ENCODE measurements around the gene NKG7.

Gene NKG7

DNA sequence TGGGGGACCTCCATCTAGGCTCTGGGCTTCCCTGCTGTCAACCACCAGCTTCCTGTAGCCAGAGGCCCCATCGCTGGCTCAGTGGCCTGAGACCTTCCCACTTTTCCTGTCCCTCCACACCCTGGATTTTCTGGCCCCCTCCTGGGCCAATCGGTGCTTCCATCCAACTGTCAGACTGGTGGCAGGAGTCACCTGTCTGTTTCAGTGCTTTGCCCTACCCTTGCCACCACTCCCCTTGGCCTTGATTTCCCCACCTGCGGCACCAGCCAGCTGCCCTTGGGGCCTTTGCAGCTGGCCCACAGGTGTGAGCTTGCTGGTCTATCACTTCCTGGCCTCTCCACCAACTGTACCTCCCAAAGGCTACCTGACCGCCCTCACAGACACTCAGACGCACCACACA is 43.0 kb downstream of the NKG7 start:
- TF ChIP-seq SIN3A (IDR thresholded peaks at IDR 0.05; ENCODE audit: borderline replicate concordance, insufficient read depth, low read length) = no peak
- no peak for TF ChIP-seq FOXP2 (optimal IDR thresholded peaks at IDR 0.05; ENCODE audit: borderline replicate concordance, extremely low read depth, extremely low read length, insufficient read depth)
- TF ChIP-seq, protein P1, sequence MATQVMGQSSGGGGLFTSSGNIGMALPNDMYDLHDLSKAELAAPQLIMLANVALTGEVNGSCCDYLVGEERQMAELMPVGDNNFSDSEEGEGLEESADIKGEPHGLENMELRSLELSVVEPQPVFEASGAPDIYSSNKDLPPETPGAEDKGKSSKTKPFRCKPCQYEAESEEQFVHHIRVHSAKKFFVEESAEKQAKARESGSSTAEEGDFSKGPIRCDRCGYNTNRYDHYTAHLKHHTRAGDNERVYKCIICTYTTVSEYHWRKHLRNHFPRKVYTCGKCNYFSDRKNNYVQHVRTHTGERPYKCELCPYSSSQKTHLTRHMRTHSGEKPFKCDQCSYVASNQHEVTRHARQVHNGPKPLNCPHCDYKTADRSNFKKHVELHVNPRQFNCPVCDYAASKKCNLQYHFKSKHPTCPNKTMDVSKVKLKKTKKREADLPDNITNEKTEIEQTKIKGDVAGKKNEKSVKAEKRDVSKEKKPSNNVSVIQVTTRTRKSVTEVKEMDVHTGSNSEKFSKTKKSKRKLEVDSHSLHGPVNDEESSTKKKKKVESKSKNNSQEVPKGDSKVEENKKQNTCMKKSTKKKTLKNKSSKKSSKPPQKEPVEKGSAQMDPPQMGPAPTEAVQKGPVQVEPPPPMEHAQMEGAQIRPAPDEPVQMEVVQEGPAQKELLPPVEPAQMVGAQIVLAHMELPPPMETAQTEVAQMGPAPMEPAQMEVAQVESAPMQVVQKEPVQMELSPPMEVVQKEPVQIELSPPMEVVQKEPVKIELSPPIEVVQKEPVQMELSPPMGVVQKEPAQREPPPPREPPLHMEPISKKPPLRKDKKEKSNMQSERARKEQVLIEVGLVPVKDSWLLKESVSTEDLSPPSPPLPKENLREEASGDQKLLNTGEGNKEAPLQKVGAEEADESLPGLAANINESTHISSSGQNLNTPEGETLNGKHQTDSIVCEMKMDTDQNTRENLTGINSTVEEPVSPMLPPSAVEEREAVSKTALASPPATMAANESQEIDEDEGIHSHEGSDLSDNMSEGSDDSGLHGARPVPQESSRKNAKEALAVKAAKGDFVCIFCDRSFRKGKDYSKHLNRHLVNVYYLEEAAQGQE (IDR thresholded peaks at IDR 0.05; ENCODE audit: insufficient read depth in 1 of 2, low read depth in 2 of 2, low read length in 2 of 2) = no peak
- no peak for TF ChIP-seq POLR2AphosphoS5 (IDR thresholded peaks at IDR 0.05; ENCODE audit: low read depth, low read length)
- no peak for TF ChIP-seq TAF1 (IDR thresholded peaks at IDR 0.05; ENCODE audit: borderline replicate concordance, insufficient read depth, low read length)

DNA sequence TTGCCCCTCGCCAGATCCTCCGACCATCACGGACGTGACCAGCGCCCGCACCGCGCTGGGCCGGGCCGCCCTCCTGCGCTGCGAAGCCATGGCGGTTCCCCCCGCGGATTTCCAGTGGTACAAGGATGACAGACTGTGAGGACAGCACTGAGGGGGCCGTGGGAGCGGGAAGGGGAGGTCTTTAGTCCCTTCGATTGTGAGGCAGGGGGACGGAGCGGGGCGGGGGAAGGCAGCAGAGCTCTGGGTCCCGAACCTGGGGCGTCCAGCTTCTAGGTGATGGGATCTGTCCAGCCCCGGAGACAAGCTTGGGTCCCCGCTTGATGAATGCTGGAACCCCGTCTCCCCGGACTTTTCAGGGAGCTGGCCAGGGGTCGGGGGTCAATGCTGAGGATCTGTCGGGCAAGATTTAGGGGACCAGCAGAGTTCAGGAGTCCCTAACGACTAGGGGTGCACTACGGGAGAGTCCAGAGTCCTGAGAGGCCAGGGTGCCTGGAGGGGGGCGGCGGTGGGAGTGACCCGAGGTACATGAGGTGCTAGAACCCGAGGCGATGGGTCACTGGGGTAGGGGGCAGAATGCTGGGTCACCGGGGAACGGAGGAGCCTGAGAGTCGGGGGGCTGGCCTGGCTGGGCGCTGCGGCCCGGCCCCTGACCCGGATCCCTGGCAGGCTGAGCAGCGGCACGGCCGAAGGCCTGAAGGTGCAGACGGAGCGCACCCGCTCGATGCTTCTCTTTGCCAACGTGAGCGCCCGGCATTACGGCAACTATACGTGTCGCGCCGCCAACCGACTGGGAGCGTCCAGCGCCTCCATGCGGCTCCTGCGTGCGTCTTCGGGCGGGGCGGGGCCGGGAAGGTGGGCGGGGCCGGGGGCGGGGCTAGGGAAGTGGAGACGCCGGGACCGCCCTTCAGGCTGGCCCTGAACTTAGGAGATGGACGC is 45.1 kb downstream of the NKG7 start:
- TF ChIP-seq TAF1 (IDR thresholded peaks at IDR 0.05; ENCODE audit: borderline replicate concordance, insufficient read depth, low read length) = no peak
- TF ChIP-seq, protein P1 (IDR thresholded peaks at IDR 0.05; ENCODE audit: insufficient read depth in 1 of 2, low read depth in 2 of 2, low read length in 2 of 2) = no peak
- TF ChIP-seq SIN3A (IDR thresholded peaks at IDR 0.05; ENCODE audit: borderline replicate concordance, insufficient read depth, low read length) = no peak
- TF ChIP-seq FOXP2 (optimal IDR thresholded peaks at IDR 0.05; ENCODE audit: borderline replicate concordance, extremely low read depth, extremely low read length, insufficient read depth) = no peak
- no peak for TF ChIP-seq POLR2AphosphoS5 (IDR thresholded peaks at IDR 0.05; ENCODE audit: low read depth, low read length)

- TF ChIP-seq SIN3A (IDR thresholded peaks at IDR 0.05; ENCODE audit: borderline replicate concordance, insufficient read depth, low read length) = no peak
- no peak for TF ChIP-seq FOXP2 (optimal IDR thresholded peaks at IDR 0.05; ENCODE audit: borderline replicate concordance, extremely low read depth, extremely low read length, insufficient read depth)
- TF ChIP-seq TAF1 (IDR thresholded peaks at IDR 0.05; ENCODE audit: borderline replicate concordance, insufficient read depth, low read length) = no peak
- TF ChIP-seq, protein P1 (IDR thresholded peaks at IDR 0.05; ENCODE audit: insufficient read depth in 1 of 2, low read depth in 2 of 2, low read length in 2 of 2) = no peak
- no peak for TF ChIP-seq POLR2AphosphoS5 (IDR thresholded peaks at IDR 0.05; ENCODE audit: low read depth, low read length)
Observed at GRCh38 chr19:51326216-51327065, 46.0 kb downstream of the NKG7 start.

DNA sequence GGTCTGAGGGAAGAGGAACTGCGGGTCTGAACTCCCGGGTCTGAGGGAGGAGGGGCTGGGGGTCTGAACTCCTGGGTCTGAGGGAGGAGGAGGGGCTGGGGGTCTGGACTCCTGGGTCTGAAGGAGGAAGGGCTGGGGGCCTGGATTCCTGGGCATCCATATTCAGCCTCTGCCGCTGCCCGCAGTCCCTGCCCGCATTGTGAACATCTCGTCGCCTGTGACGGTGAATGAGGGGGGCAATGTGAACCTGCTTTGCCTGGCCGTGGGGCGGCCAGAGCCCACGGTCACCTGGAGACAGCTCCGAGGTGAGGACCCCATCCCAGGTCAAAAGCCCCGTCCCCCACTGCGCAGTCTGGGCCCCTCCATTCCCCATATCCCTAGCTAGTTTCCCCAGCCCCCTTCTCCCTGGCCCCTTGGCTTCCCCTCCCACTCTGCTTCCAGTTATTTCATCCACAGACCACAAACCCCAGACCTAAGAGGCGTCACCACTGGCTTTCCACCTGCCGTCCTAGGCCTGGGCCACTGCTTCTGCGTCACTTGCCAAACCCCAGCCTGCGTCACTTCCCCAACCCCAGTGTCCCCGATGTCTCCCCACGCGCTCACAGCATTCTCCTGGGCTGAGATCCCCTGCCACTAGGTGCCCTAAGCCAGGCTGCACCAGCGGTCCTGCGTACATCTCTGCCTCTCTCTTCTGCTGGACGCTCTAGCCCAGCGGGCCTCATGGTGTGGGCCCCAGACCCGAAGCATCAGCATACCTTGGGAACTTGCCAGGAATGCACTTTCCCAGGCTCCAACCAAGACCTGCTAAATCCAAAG is 47.1 kb downstream of the NKG7 start:
- no peak for TF ChIP-seq FOXP2 (optimal IDR thresholded peaks at IDR 0.05; ENCODE audit: borderline replicate concordance, extremely low read depth, extremely low read length, insufficient read depth)
- TF ChIP-seq SIN3A (IDR thresholded peaks at IDR 0.05; ENCODE audit: borderline replicate concordance, insufficient read depth, low read length) = no peak
- no peak for TF ChIP-seq TAF1 (IDR thresholded peaks at IDR 0.05; ENCODE audit: borderline replicate concordance, insufficient read depth, low read length)
- no peak for TF ChIP-seq POLR2AphosphoS5 (IDR thresholded peaks at IDR 0.05; ENCODE audit: low read depth, low read length)
- TF ChIP-seq, protein P1 (IDR thresholded peaks at IDR 0.05; ENCODE audit: insufficient read depth in 1 of 2, low read depth in 2 of 2, low read length in 2 of 2) = no peak

Data from PFSK-1 (cell line).